ENCODE measurements around the gene BPIFA3.

- no peak for TF ChIP-seq CTCF (IDR thresholded peaks at IDR 0.05)
- no peak for TF ChIP-seq EP300 (IDR thresholded peaks at IDR 0.05)
- TF ChIP-seq POLR2A (IDR thresholded peaks at IDR 0.05) = no peak
Measured at GRCh38 chr20:33209789-33210188, 7.4 kb upstream of the BPIFA3 start.

Measured in stomach (tissue), 4 donors.